Endothelial cell of umbilical vein (primary cell): ENCODE results near the gene SERPINA3. TPM values are rescaled to one million over a fixed set of nuclear protein-coding genes. Genes with fewer than 3 reads are reported as not detected.

Experiments used
- BruUV-seq: library from RNA; stranded (reverse); fragments of 400-500 nt; replicated peaks from 2 replicates; lab custom pipeline; 2021; lab: Mats Ljungman, UMichigan
- CTCF ChIA-PET: fragments of 300-600, 350-600 bp; sonication (Branson Sonifier 250); formaldehyde crosslinking; loops from one replicate; lab custom pipeline; 2021; ENCODE audit warnings: antibody characterized with exemption, inconsistent platforms; lab: Charles Lee
- POLR2A ChIA-PET: fragments of 300-600, 350-600 bp; sonication (Branson Sonifier 250); formaldehyde crosslinking; loops from one replicate; lab custom pipeline; 2021; ENCODE audit warnings: antibody characterized with exemption, inconsistent platforms; lab: Charles Lee
- DNase-seq: peaks from one replicate; pipeline ENCODE4 v3.0.0-alpha.2; 2011; ENCODE audit warnings: low read depth, low spot score
- FAIRE-seq: peaks from 2 replicates; lab custom pipeline; 2011; peaks lifted over from hg19 to GRCh38; lab: Jason Lieb, UNC
- H2AFZ ChIP-seq: 2 replicates; pipeline ENCODE4 v1.6.0; 2012; ENCODE audit warnings: low read depth, low read length, control low read depth, inconsistent platforms
- H3K27ac ChIP-seq: 2 replicates; pipeline ENCODE4 v1.5.1; 2011; ENCODE audit warnings: low read depth, mild to moderate bottlenecking, control low read depth, low read length, moderate library complexity; ENCODE audit not compliant: insufficient read depth
- H3K27me3 ChIP-seq, 2 experiments: 2 replicates each; pipeline versions ENCODE4 v1.6.0 to v1.6.1; 2011; ENCODE audit warnings: low read length in 2 of 2, mixed read lengths in 1 of 2; ENCODE audit not compliant: control insufficient read depth in 2 of 2, insufficient read depth in 2 of 2
- H3K36me3 ChIP-seq, 2 experiments: 2 replicates in 1 of 2; 3 replicates in 1 of 2; pipeline ENCODE4 v1.5.1; 2011; ENCODE audit warnings: low read length in 2 of 2, mild to moderate bottlenecking in 1 of 2, moderate library complexity in 1 of 2; ENCODE audit not compliant: control insufficient read depth in 2 of 2, insufficient read depth in 2 of 2; ENCODE audit errors: extremely low read depth in 1 of 2
- H3K4me1 ChIP-seq: 3 replicates; pipeline ENCODE4 v1.5.1; 2011; ENCODE audit warnings: mild to moderate bottlenecking, low read length; ENCODE audit not compliant: control insufficient read depth, insufficient read depth; ENCODE audit errors: extremely low read depth
- H3K4me2 ChIP-seq: 2 replicates; pipeline ENCODE4 v1.6.1; 2011; ENCODE audit warnings: low read length, control low read depth, mixed read lengths; ENCODE audit not compliant: insufficient read depth
- H3K4me3 ChIP-seq, 3 experiments: fragments of 200-600 bp in 1 of 3; sonication (generic), shearing (Covaris generic) in 1 of 3; replicated peaks in 1 of 3; 2 replicates each; pipeline ENCODE4 v1.5.1; 2011 to 2016; ENCODE audit warnings: control low read depth in 3 of 3, low read length in 3 of 3, mild to moderate bottlenecking in 2 of 3, inconsistent platforms in 1 of 3, low read depth in 1 of 3, moderate library complexity in 1 of 3; ENCODE audit not compliant: insufficient read depth in 1 of 3
- H3K79me2 ChIP-seq: 2 replicates; pipeline ENCODE4 v1.6.0; 2012; ENCODE audit warnings: low read length, inconsistent platforms; ENCODE audit not compliant: control insufficient read depth, insufficient read depth
- H3K9ac ChIP-seq: replicated peaks from 2 replicates; pipeline ENCODE3; 2011; ENCODE audit warnings: low read length, control low read depth; ENCODE audit not compliant: insufficient read depth; ENCODE audit errors: extremely low read depth
- H3K9me1 ChIP-seq: replicated peaks from 3 replicates; pipeline ENCODE4 v1.6.0; 2011; ENCODE audit warnings: mild to moderate bottlenecking, low read length; ENCODE audit not compliant: control insufficient read depth, insufficient read depth; ENCODE audit errors: extremely low read depth
- H3K9me3 ChIP-seq: replicated peaks from 2 replicates; pipeline ENCODE4 v1.5.1; 2012; ENCODE audit warnings: low read length, inconsistent platforms; ENCODE audit not compliant: control insufficient read depth, insufficient read depth
- H4K20me1 ChIP-seq: replicated peaks from 2 replicates; pipeline ENCODE3; 2011; ENCODE audit warnings: mild to moderate bottlenecking, low read length; ENCODE audit not compliant: control insufficient read depth, insufficient read depth; ENCODE audit errors: extremely low read depth
- EZH2 ChIP-seq: IDR thresholded peaks from 2 replicates; pipeline ENCODE4 v1.6.1; 2012; ENCODE audit warnings: borderline replicate concordance, low read depth, mild to moderate bottlenecking, moderate library complexity, low read length, inconsistent platforms; ENCODE audit not compliant: severe bottlenecking
- FOS ChIP-seq: IDR thresholded peaks from 2 replicates; pipeline ENCODE4 v1.6.1; 2011; ENCODE audit warnings: mild to moderate bottlenecking, low read length, moderate library complexity, borderline replicate concordance; ENCODE audit not compliant: insufficient read depth
- GATA2 ChIP-seq: IDR thresholded peaks from 2 replicates; pipeline ENCODE4 v1.7.0; 2011; ENCODE audit warnings: low read depth, mild to moderate bottlenecking, moderate library complexity, mixed read lengths, low read length; ENCODE audit not compliant: insufficient read length, insufficient read depth
- JUN ChIP-seq: IDR thresholded peaks from 2 replicates; pipeline ENCODE4 v1.6.1; 2011; ENCODE audit warnings: borderline replicate concordance, low read depth; ENCODE audit not compliant: insufficient read length, insufficient read depth
- MAX ChIP-seq: IDR thresholded peaks from 2 replicates; pipeline ENCODE4 v1.6.1; 2011; ENCODE audit not compliant: insufficient read depth, insufficient read length
- POLR2A ChIP-seq: IDR thresholded peaks from 2 replicates; pipeline ENCODE4 v1.6.1; 2012; ENCODE audit warnings: low read depth, mild to moderate bottlenecking, control low read depth, low read length
- POLR2AphosphoS5 ChIP-seq: IDR thresholded peaks from 2 replicates; pipeline ENCODE4 v1.6.1; 2012; ENCODE audit warnings: low read depth, mild to moderate bottlenecking, control low read depth, low read length, moderate library complexity; ENCODE audit not compliant: insufficient read depth
- dilution Hi-C: fragments of 300-500 bp; cut with MboI; formaldehyde crosslinking; loops from one replicate; pipeline ENCODE4 v1.15.0; 2019; ENCODE audit warnings: low sequenced_read_pairs; ENCODE audit not compliant: extremely low pct_ligation_motif_present
- intact Hi-C: fragments of 100-400 bp; cut with micrococcal nuclease; formaldehyde crosslinking; loops from one replicate; pipeline ENCODE4 v1.10.0; 2022
- polyA plus RNA-seq, 4 experiments: library from polyadenylated mRNA; depleted of rRNA in 3 of 4; stranded (reverse) in 3 of 4; unstranded in 1 of 4; fragments of >200 nt; gene quantifications; 2 replicates each; pipeline versions ENCODE4 v1.2.1 to v1.2.3, GENCODE V29; 2011 to 2012; ENCODE audit warnings: missing spikeins in 1 of 4
- total RNA-seq: library from RNA; stranded (reverse); gene quantifications from 2 replicates; pipeline ENCODE4 v1.2.3, GENCODE V29; 2021

The SERPINA3 gene
- total and polyA plus RNA-seq, 2 donors (not counting 3 experiments of a cell fraction or from before 2014, with no cell fraction given), result not detected

DNA sequence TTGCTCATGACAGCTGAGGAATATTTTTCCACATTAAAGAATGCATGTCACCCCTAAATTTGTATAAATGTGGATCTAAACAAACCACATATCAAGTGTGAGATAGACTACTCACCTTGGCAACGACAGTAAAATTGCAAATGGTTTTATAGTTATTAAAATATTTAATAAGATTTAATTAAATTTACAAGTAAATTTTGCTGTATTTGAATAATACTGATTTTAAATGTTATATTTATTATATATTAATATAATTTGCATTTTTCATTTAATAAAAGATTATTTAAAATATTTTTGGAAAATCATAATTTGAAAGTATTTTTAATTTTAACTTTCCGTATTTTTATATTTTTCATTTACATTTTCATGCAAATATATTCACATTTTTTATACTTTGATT is 53.4 kb downstream of the SERPINA3 start:
- Histone ChIP-seq H4K20me1 (no peaks in the 10 kb centered on the region), H3K27me3 (no peaks in the 10 kb centered on the region), H3K79me2 (no peaks in the 10 kb centered on the region), H3K27ac (no peak overlapping the region), H3K9ac (no peak overlapping the region), H3K9me3 (no peaks in the 10 kb centered on the region), H3K4me1 (no peaks in the 10 kb centered on the region), H3K9me1 (no peaks in the 10 kb centered on the region), H3K4me2 (no peak overlapping the region), H3K4me3 (no peak overlapping the region), H2AFZ (no peak overlapping the region), H3K36me3 (no peaks in the 10 kb centered on the region)
- CTCF ChIA-PET, result no interaction called here
- intact Hi-C loops (loop anchor here (1.0 kb wide), 1 partner anchor 65 kb away; no protein-coding TSS in a partner anchor), dilution Hi-C loops (no loop called here)
- FAIRE-seq, result no peak
- TF ChIP-seq GATA2 (no peak), EZH2 (no peak), FOS (no peak), POLR2AphosphoS5 (no peak)
- POLR2A ChIA-PET, result no interaction called here
- DNase-seq, result no peak
- BruUV-seq, result no TSS peak

DNA sequence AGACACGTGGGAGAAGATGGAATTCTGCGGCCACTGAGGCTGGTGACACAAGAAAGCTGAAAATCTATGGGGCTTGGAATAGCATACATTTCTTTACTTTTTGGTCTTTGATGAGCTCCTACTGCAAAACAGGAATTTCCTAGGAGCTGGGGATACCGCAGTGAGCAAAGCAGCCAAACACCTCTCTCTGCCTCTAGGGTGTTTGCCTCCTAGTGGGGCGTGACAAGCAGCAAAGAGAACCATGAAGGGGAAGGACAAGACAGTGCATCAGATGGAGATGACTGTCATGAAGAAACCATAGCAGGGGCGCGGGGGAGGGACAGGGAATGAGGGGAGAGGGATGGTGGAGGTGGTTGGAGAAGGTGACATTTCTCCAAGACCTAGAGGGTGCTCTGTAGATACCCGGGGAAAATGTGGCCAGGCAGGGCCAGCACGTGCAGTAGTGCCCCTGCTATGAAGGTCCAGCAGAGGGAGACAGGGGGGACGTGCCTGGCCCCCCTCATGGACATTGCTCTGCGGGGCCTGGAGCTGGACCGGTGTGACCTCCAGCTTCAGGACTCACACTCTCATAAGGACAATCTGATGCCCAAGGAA is 58.6 kb downstream of the SERPINA3 start:
- intact Hi-C loops, result no loop called here
- BruUV-seq, result no TSS peak
- Histone ChIP-seq H3K36me3 (no peaks in the 10 kb centered on the region), H3K4me3 (no peak overlapping the region), H2AFZ (no peak overlapping the region), H3K9me1 (no peaks in the 10 kb centered on the region), H3K4me1 (no peaks in the 10 kb centered on the region), H3K9me3 (no peaks in the 10 kb centered on the region), H4K20me1 (no peaks in the 10 kb centered on the region), H3K9ac (no peak overlapping the region), H3K27me3 (no peaks in the 10 kb centered on the region), H3K4me2 (no peak overlapping the region), H3K79me2 (no peaks in the 10 kb centered on the region), H3K27ac (no peak overlapping the region)
- POLR2A ChIA-PET, result no interaction called here
- no peak for FAIRE-seq
- dilution Hi-C loops, result no loop called here
- TF ChIP-seq EZH2 (no peak), MAX (no peak), JUN (no peak), POLR2A (no peak)
- CTCF ChIA-PET, result no interaction called here
- DNase-seq, result no peak
